Left lung (tissue), 10 donors: Measurements from ENCODE around the gene TYRO3. TPM values are rescaled to one million over a fixed set of nuclear protein-coding genes. Genes with fewer than 3 reads are reported as not detected.
A peak's percentile ranks its signal among the peaks of the same experiment; 100 is the strongest.

Source experiments
- ATAC-seq: fragments of 200-7000 bp; cut with Tn5 transposase; one replicate; pipeline ENCODE4 v1.9.1; 2020; ENCODE audit warnings: moderate library complexity
- DNase-seq, 4 donors: peaks; one replicate each; pipeline ENCODE4 v3.0.0-alpha.2; 2013 to 2020
- H3K27ac ChIP-seq, 2 donors: fragments of 200-600 bp; sonication (generic) in 1 of 2; one replicate each; pipeline versions ENCODE4 v1.5.0 to v1.8.0; 2020 to 2021
- H3K27me3 ChIP-seq, 2 donors: fragments of 200-600 bp; sonication (generic) in 1 of 2; one replicate each; pipeline versions ENCODE4 v1.5.0 to v1.8.0; 2020 to 2021
- H3K36me3 ChIP-seq, 2 donors: fragments of 200-600 bp; sonication (generic) in 1 of 2; one replicate each; pipeline versions ENCODE4 v1.5.0 to v1.8.0; 2020 to 2021
- H3K4me1 ChIP-seq, 2 donors: fragments of 200-600 bp; one replicate each; pipeline ENCODE4 v1.8.0; 2021
- H3K4me3 ChIP-seq, 2 donors: fragments of 200-600 bp; sonication (generic) in 1 of 2; one replicate each; pipeline versions ENCODE4 v1.5.0 to v1.8.0; 2020 to 2021; ENCODE audit warnings: mild to moderate bottlenecking in 1 of 2
- H3K9me3 ChIP-seq, 2 donors: fragments of 200-600 bp; sonication (generic) in 1 of 2; one replicate each; pipeline versions ENCODE4 v1.5.0 to v1.8.0; 2020 to 2021
- intact Hi-C, 2 donors: fragments of 100-400 bp; cut with DNase I; formaldehyde crosslinking; loops; one replicate each; pipeline versions ENCODE4 v1.11.2 to v1.14.2; 2022
- polyA plus RNA-seq, 6 donors: library from polyadenylated mRNA; unstranded; fragments of 120-200 nt; gene quantifications; one replicate each; pipeline ENCODE4 v1.2.1, GENCODE V29; 2013; ENCODE audit not compliant: insufficient read length in 6 of 6
- total RNA-seq, 2 donors: library from RNA; stranded (reverse); fragmentation: NEBNext Ultra II Directional; extraction: Animal tissue kit (Norgen Biotek cat#: 25700); gene quantifications; one replicate each; pipeline ENCODE4 v1.2.1, GENCODE V29; 2021
- TF ChIP-seq, protein P1 (sequence below), 2 donors: fragments of 200-600 bp; sonication (generic) in 1 of 2; IDR thresholded peaks; one replicate each; pipeline versions ENCODE4 v1.5.0 to v1.8.0; 2021; ENCODE audit warnings: antibody characterized with exemption in 2 of 2
- donor health status: DM: no; HTN: yes; CAD: no.
- donor health status: DM: no; HTN: no; CAD: no.

TYRO3 gene
- total and polyA plus RNA-seq, 8 donors: 11.2 to 63.2 (median 43.9) TPM

DNA sequence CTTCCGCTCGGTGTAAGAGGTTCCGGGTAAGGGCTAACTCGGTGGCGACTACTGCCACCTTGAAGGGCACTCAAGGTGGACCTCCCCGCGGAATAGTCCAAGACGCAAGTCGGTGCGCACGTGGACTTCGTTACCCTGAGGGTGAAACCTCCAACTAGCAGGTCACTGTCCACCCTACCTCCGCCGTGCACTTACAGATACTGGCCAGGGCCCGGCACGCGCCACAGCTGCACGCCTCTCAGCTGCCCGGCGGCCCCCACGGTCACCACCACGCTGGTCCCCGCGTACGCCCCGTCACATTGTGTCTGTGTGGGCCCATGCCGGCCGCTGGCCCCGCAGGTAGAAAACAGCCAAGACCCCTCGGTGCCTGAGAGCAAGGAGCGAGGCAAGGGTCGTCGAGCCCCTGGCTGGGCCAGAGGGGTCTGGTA is 46.5 kb upstream of the TYRO3 start:
- no peak for DNase-seq
- peak; percentile 27 for ATAC-seq
- peaks cover 31 to 44% of the 10 kb centered on the region in 2 donors for H3K27me3 ChIP-seq
- intact Hi-C loops: no loop called here
- H3K4me1 ChIP-seq: peaks cover 21 to 29% of the 10 kb centered on the region in 2 donors
- H3K27ac ChIP-seq: no peak overlapping the region
- no peaks in the 10 kb centered on the region for H3K9me3 ChIP-seq
- peaks cover 0 to 5% of the 10 kb centered on the region in 2 donors for H3K36me3 ChIP-seq
- TF ChIP-seq, protein P1, sequence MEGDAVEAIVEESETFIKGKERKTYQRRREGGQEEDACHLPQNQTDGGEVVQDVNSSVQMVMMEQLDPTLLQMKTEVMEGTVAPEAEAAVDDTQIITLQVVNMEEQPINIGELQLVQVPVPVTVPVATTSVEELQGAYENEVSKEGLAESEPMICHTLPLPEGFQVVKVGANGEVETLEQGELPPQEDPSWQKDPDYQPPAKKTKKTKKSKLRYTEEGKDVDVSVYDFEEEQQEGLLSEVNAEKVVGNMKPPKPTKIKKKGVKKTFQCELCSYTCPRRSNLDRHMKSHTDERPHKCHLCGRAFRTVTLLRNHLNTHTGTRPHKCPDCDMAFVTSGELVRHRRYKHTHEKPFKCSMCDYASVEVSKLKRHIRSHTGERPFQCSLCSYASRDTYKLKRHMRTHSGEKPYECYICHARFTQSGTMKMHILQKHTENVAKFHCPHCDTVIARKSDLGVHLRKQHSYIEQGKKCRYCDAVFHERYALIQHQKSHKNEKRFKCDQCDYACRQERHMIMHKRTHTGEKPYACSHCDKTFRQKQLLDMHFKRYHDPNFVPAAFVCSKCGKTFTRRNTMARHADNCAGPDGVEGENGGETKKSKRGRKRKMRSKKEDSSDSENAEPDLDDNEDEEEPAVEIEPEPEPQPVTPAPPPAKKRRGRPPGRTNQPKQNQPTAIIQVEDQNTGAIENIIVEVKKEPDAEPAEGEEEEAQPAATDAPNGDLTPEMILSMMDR (IDR thresholded peaks at IDR 0.05): no peak
- H3K4me3 ChIP-seq: peak overlapping the region; percentile 14 to 38

DNA sequence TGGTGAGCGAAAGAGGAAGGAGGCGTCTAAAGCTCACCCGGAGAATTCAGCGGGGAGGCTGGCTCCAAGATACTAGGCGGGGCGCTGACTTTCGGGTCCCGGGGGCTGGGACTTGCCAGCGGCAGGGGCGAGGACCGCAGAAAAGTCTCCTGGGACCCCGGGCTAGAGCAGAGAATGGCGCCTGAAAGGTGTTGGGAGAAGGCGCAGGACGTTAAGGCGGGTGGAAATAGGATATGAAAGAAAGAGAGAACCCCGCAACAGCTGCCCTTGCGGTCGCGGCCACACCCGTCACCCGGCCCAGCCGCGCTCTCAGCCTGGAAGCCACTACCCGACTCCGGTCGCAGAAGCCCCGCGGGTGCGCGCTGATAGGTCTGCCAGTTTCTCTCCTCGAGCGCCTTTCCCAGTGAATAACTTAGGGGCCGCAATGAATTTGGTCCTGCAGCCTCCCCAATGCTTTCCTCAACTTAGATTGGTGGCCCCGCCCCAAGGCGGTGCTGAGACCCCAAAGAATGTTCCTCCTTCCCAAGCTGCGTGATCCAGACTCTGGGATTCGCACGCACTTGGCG is 46.0 kb upstream of the TYRO3 start:
- no peaks in the 10 kb centered on the region for H3K9me3 ChIP-seq
- H3K27ac ChIP-seq: no peak overlapping the region

DNA sequence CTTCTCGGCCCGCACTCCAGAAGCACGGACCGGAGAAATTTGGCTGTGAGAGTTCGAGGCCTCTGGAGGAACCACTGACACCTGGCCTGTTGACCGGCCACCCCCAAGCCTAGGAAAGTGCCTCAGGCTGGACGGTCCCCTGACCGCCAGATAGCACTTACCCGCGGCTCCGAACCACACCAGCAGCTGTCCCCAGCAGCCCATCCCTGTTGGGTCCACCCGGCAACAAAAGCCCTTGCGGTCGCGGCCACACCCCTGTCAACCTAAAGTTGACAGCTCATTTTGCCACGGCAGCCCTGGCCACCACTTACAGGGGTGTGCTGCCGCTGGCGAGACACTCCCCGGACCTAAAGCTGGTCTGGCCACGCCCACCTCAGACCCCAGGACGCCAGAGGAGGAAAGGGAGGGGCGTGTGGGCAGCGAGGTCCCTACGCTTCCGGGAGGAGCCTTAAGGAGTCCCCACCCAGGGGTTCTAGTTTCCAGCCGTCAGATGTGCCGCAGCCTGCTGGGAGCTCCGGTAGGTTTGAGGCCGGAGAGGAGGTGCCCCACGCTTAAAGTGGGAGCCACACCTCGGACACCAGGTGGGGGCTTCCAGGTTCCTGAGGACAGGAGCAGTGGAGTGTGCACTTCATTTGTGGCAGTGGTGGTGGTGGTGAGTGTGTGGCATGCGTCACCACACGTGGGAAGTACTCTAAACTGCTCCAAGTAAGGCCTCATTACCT is 45.3 kb upstream of the TYRO3 start, which contains the start of gene LTK:
TSS of gene LTK (minus strand) at position 322 of the 722 bp plus-strand sequence. CDS start at position 204, 118 bp downstream.
- TF ChIP-seq, protein P1 (IDR thresholded peaks at IDR 0.05): no peak
- peaks cover 0 to 9% of the 10 kb centered on the region in 2 donors for H3K36me3 ChIP-seq
- ATAC-seq: peak; percentile 9
- peaks cover 21 to 29% of the 10 kb centered on the region in 2 donors for H3K4me1 ChIP-seq
- H3K27ac ChIP-seq: no peak within 1 kb of the TSS
- peak within 1 kb of the TSS; percentile 14 to 38 for H3K4me3 ChIP-seq
- H3K9me3 ChIP-seq: no peaks in the 10 kb centered on the region
- intact Hi-C loops: no loop called here
- H3K27me3 ChIP-seq: peaks cover 31 to 44% of the 10 kb centered on the region in 2 donors
- peak in 1 of 4 donors; percentile 64 for DNase-seq

More for the DNA sequence above, 46.0 kb upstream of the TYRO3 start:
- TF ChIP-seq, protein P1 (IDR thresholded peaks at IDR 0.05): no peak
- ATAC-seq: peak; percentile 65
- peak overlapping the region; percentile 14 to 38 for H3K4me3 ChIP-seq
- intact Hi-C loops: no loop called here
- peaks cover 21 to 29% of the 10 kb centered on the region in 2 donors for H3K4me1 ChIP-seq
- peak in 1 of 4 donors; percentile 88 for DNase-seq
- H3K27me3 ChIP-seq: peaks cover 31 to 44% of the 10 kb centered on the region in 2 donors
- peaks cover 0 to 9% of the 10 kb centered on the region in 2 donors for H3K36me3 ChIP-seq

DNA sequence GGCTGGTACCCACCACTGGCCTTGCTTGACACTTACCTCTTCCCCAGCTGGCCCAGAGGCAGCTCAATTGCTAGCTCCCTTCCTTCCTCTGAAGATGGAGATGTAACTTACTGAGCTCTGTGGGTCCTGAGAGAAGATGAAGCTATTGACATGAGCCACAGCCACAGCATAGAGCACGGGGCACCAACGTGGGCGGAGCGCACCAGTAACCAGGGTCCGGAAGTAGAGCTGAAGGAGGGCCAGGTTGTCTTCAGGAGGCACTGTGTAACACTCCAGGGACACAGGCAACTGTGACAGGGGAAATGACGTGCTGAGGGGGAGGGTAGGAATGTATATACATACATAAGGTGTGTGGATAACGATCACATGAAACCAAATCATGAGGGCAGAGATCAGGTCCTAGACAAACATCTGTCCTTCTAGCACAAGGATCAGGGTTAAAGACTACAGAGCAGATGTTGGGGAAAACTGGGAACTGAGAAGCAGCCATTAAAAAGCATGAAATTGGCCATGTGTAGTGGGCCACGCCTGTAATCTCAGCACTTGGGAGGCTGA is 41.0 kb upstream of the TYRO3 start:
- TF ChIP-seq, protein P1 (IDR thresholded peaks at IDR 0.05): no peak
- H3K4me1 ChIP-seq: peaks cover 10 to 11% of the 10 kb centered on the region in 2 donors
- no peaks in the 10 kb centered on the region for H3K9me3 ChIP-seq
- no peak overlapping the region for H3K4me3 ChIP-seq
- H3K27ac ChIP-seq: no peak overlapping the region
- ATAC-seq: no peak
- DNase-seq: peak in 1 of 4 donors; percentile 51
- peaks cover 8 to 12% of the 10 kb centered on the region in 2 donors for H3K27me3 ChIP-seq
- intact Hi-C loops: no loop called here
- peaks cover 0 to 27% of the 10 kb centered on the region in 2 donors for H3K36me3 ChIP-seq

DNA sequence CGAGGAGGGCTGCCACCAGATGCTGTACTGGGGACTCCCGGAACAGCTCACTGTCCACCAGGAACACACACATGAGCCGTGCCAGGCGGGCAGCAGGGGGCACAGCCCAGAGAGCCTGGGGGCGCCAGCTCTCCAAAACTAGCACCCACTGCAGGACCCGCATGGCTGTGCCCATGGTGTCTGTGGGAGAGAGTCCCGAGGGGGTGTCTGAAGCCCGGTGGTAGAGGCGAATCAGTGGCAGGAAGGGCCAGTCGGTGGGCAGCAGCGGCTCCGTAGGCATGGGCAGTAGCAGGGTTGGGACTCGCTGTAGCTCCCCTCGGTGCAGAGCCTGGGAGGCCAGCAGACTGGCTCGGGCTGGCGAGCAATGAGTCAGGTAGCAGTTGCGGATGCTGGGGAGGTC is 38.4 kb upstream of the TYRO3 start:
- Histone ChIP-seq H3K4me3 (no peak overlapping the region), H3K4me1 (no peaks in the 10 kb centered on the region), H3K36me3 (peaks cover 0 to 48% of the 10 kb centered on the region in 2 donors), H3K9me3 (no peaks in the 10 kb centered on the region), H3K27me3 (no peaks in the 10 kb centered on the region), H3K27ac (no peak overlapping the region)
- intact Hi-C loops: no loop called here
- TF ChIP-seq, protein P1 (IDR thresholded peaks at IDR 0.05): no peak
- DNase-seq (peak in 1 of 4 donors; percentile 65), ATAC-seq (no peak)
